ENCODE data around the gene KIF12. TPM values are rescaled to one million over a fixed set of nuclear protein-coding genes. Genes with fewer than 3 reads are reported as not detected.

Gene KIF12
- total and polyA plus RNA-seq, 2 of the 13 experiments (the other 11 are each of a cell fraction or from before 2014, with no cell fraction given) = 1.8 to 12.5 TPM

DNA sequence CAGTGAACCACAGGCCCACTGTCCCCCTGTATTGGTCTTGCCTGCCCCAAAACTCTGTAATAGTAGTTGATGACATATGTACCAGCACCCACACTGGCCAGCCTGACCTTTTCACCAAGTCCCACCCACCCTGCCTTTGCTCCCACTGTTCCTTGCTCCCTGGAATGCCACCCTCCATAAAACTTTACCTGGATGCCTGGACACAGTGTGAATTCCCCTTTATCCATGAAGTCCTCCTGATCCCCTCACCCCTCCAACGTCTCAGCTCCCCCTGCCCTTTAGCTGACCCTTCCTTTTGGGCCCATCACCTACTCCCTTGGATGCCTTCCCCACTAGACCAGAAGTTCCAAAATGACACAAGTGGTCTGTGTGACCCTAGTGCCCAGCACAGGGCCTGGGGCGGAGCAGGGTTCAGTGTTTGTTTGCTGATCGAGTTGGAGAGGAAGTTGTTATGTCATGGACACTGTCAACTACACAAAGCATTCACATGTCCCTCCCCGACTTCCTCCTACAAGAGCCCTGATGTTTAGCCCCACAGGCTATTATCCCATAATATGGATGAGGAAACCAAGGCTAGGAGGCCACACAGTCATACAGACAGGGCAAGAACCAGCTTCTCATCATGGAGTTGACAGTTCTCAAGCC is 37.1 kb downstream of the KIF12 start (continued):
- TF ChIP-seq, protein P1, sequence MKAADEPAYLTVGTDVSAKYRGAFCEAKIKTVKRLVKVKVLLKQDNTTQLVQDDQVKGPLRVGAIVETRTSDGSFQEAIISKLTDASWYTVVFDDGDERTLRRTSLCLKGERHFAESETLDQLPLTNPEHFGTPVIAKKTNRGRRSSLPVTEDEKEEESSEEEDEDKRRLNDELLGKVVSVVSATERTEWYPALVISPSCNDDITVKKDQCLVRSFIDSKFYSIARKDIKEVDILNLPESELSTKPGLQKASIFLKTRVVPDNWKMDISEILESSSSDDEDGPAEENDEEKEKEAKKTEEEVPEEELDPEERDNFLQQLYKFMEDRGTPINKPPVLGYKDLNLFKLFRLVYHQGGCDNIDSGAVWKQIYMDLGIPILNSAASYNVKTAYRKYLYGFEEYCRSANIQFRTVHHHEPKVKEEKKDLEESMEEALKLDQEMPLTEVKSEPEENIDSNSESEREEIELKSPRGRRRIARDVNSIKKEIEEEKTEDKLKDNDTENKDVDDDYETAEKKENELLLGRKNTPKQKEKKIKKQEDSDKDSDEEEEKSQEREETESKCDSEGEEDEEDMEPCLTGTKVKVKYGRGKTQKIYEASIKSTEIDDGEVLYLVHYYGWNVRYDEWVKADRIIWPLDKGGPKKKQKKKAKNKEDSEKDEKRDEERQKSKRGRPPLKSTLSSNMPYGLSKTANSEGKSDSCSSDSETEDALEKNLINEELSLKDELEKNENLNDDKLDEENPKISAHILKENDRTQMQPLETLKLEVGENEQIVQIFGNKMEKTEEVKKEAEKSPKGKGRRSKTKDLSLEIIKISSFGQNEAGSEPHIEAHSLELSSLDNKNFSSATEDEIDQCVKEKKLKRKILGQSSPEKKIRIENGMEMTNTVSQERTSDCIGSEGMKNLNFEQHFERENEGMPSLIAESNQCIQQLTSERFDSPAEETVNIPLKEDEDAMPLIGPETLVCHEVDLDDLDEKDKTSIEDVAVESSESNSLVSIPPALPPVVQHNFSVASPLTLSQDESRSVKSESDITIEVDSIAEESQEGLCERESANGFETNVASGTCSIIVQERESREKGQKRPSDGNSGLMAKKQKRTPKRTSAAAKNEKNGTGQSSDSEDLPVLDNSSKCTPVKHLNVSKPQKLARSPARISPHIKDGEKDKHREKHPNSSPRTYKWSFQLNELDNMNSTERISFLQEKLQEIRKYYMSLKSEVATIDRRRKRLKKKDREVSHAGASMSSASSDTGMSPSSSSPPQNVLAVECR (CRISPR knock-in tag; IDR thresholded peaks at IDR 0.05; ENCODE audit: borderline replicate concordance) = peak; percentile 75; the same call in 1 of the 2 replicates
- TF ChIP-seq CREB1 (IDR thresholded peaks at IDR 0.05) (0 out of 2 replicates have a peak, but pooled peaks have one; percentile 16), CREB1 (CRISPR knock-in tag; IDR thresholded peaks at IDR 0.05) (no peak), ZNF230 (CRISPR knock-in tag; IDR thresholded peaks at IDR 0.05) (peak; percentile 53; the same call in 1 of the 2 replicates), ZBTB38 (CRISPR knock-in tag; IDR thresholded peaks at IDR 0.05) (peak; percentile 61; the same call in 1 of the 2 replicates), ASH2L (IDR thresholded peaks at IDR 0.05; ENCODE audit: insufficient read length, low read depth, low read length) (peak; percentile 17), ZNF589 (CRISPR knock-in tag; conservative IDR thresholded peaks at IDR 0.05) (no peak), FOXK1 (CRISPR knock-in tag; IDR thresholded peaks at IDR 0.05; ENCODE audit: borderline replicate concordance, low read depth) (peak; percentile 69; the same call in 1 of the 2 replicates), RXRB (CRISPR knock-in tag; IDR thresholded peaks at IDR 0.05; ENCODE audit: borderline replicate concordance) (peak; percentile 82; the same call in 1 of the 2 replicates), ZNF296 (CRISPR knock-in tag; conservative IDR thresholded peaks at IDR 0.05) (no peak)
- TF ChIP-seq, protein P2, sequence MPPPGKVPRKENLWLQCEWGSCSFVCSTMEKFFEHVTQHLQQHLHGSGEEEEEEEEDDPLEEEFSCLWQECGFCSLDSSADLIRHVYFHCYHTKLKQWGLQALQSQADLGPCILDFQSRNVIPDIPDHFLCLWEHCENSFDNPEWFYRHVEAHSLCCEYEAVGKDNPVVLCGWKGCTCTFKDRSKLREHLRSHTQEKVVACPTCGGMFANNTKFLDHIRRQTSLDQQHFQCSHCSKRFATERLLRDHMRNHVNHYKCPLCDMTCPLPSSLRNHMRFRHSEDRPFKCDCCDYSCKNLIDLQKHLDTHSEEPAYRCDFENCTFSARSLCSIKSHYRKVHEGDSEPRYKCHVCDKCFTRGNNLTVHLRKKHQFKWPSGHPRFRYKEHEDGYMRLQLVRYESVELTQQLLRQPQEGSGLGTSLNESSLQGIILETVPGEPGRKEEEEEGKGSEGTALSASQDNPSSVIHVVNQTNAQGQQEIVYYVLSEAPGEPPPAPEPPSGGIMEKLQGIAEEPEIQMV (CRISPR knock-in tag; IDR thresholded peaks at IDR 0.05; ENCODE audit: low read depth) = peak; percentile 59; the same call in 1 of the 2 replicates
- TF ChIP-seq, protein P3, sequence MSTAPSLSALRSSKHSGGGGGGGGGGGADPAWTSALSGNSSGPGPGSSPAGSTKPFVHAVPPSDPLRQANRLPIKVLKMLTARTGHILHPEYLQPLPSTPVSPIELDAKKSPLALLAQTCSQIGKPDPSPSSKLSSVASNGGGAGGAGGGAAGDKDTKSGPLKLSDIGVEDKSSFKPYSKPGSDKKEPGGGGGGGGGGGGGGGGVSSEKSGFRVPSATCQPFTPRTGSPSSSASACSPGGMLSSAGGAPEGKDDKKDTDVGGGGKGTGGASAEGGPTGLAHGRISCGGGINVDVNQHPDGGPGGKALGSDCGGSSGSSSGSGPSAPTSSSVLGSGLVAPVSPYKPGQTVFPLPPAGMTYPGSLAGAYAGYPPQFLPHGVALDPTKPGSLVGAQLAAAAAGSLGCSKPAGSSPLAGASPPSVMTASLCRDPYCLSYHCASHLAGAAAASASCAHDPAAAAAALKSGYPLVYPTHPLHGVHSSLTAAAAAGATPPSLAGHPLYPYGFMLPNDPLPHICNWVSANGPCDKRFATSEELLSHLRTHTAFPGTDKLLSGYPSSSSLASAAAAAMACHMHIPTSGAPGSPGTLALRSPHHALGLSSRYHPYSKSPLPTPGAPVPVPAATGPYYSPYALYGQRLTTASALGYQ (CRISPR knock-in tag; IDR thresholded peaks at IDR 0.05) = peak; percentile 23; the same call in 1 of the 2 replicates
- TF ChIP-seq, protein P4, sequence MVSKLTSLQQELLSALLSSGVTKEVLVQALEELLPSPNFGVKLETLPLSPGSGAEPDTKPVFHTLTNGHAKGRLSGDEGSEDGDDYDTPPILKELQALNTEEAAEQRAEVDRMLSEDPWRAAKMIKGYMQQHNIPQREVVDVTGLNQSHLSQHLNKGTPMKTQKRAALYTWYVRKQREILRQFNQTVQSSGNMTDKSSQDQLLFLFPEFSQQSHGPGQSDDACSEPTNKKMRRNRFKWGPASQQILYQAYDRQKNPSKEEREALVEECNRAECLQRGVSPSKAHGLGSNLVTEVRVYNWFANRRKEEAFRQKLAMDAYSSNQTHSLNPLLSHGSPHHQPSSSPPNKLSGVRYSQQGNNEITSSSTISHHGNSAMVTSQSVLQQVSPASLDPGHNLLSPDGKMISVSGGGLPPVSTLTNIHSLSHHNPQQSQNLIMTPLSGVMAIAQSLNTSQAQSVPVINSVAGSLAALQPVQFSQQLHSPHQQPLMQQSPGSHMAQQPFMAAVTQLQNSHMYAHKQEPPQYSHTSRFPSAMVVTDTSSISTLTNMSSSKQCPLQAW (CRISPR knock-in tag; IDR thresholded peaks at IDR 0.05) = peak; percentile 83
- TF ChIP-seq, protein P5, sequence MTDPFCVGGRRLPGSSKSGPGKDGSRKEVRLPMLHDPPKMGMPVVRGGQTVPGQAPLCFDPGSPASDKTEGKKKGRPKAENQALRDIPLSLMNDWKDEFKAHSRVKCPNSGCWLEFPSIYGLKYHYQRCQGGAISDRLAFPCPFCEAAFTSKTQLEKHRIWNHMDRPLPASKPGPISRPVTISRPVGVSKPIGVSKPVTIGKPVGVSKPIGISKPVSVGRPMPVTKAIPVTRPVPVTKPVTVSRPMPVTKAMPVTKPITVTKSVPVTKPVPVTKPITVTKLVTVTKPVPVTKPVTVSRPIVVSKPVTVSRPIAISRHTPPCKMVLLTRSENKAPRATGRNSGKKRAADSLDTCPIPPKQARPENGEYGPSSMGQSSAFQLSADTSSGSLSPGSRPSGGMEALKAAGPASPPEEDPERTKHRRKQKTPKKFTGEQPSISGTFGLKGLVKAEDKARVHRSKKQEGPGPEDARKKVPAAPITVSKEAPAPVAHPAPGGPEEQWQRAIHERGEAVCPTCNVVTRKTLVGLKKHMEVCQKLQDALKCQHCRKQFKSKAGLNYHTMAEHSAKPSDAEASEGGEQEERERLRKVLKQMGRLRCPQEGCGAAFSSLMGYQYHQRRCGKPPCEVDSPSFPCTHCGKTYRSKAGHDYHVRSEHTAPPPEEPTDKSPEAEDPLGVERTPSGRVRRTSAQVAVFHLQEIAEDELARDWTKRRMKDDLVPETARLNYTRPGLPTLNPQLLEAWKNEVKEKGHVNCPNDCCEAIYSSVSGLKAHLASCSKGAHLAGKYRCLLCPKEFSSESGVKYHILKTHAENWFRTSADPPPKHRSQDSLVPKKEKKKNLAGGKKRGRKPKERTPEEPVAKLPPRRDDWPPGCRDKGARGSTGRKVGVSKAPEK (CRISPR knock-in tag; IDR thresholded peaks at IDR 0.05; ENCODE audit: borderline replicate concordance) = no peak
